GM12878 (cell line): ENCODE measurements around the gene DNAAF5. TPM values are rescaled to one million over a fixed set of nuclear protein-coding genes. Genes with fewer than 3 reads are reported as not detected.

ENCODE experiments used
- ATAC-seq: fragments of 200-7000 bp; cut with Tn5 transposase; 3 replicates; pipeline ENCODE4 v1.9.1; 2020; ENCODE audit warnings: mild to moderate bottlenecking, moderate library complexity
- BruUV-seq: library from RNA; stranded (reverse); fragments of 400-500 nt; replicated peaks from 2 replicates; lab custom pipeline; 2021; lab: Mats Ljungman, UMichigan
- CTCF ChIA-PET: fragments of 300-600 bp; sonication (Branson Sonifier 250); formaldehyde crosslinking; extraction: SDS; loops from one replicate; lab custom pipeline; 2021; ENCODE audit warnings: inconsistent platforms; lab: Yijun Ruan, JAX
- POLR2A ChIA-PET: fragments of 350-600 bp; formaldehyde crosslinking; extraction: SDS; loops from one replicate; lab custom pipeline; 2021; ENCODE audit warnings: inconsistent platforms; lab: Charles Lee
- RAD21 ChIA-PET: fragments of 300-600 bp; sonication (Branson Sonifier 250); formaldehyde crosslinking; loops from one replicate; lab custom pipeline; 2023; ENCODE audit warnings: antibody characterized with exemption; ENCODE audit not compliant: unreplicated experiment; lab: Charles Lee
- SMC1A ChIA-PET: fragments of 300-600 bp; sonication (Branson Sonifier 250); formaldehyde crosslinking; loops from one replicate; lab custom pipeline; 2023; ENCODE audit not compliant: unreplicated experiment, uncharacterized antibody; lab: Charles Lee
- DNase-seq: peaks from one replicate; pipeline ENCODE4 v3.0.0-alpha.2; 2011; ENCODE audit warnings: low read depth, low spot score
- FAIRE-seq: peaks from 3 replicates; lab custom pipeline; 2011; peaks lifted over from hg19 to GRCh38; lab: Jason Lieb, UNC
- H2AFZ ChIP-seq: 2 replicates; pipeline ENCODE4 v1.6.0; 2011; ENCODE audit warnings: low read depth, low read length, control low read depth; ENCODE audit not compliant: control insufficient read depth
- H3K27ac ChIP-seq: 2 replicates; pipeline ENCODE4 v1.5.1; 2011; ENCODE audit warnings: control low read depth; ENCODE audit not compliant: control insufficient read depth, insufficient read depth
- H3K27me3 ChIP-seq, 2 experiments: replicated peaks in 1 of 2; 2 replicates each; pipeline versions ENCODE4 v1.6.0 to v1.6.1; 2011; ENCODE audit warnings: low read length in 1 of 2; ENCODE audit not compliant: control insufficient read depth in 2 of 2, insufficient read depth in 2 of 2
- H3K36me3 ChIP-seq, 2 experiments: 2 replicates each; pipeline ENCODE4 v1.5.1; 2011; ENCODE audit warnings: low read length in 1 of 2; ENCODE audit not compliant: control insufficient read depth in 2 of 2, insufficient read depth in 2 of 2
- H3K4me1 ChIP-seq: 2 replicates; pipeline ENCODE4 v1.6.1; 2011; ENCODE audit warnings: mild to moderate bottlenecking, low read length, moderate library complexity, mixed read lengths; ENCODE audit not compliant: control insufficient read depth, insufficient read depth
- H3K4me2 ChIP-seq: 2 replicates; pipeline ENCODE4 v1.6.0; 2011; ENCODE audit warnings: control low read depth; ENCODE audit not compliant: control insufficient read depth, insufficient read depth
- H3K4me3 ChIP-seq: fragments of 200-600 bp; sonication (generic); 2 replicates; pipeline ENCODE4 v1.5.1; 2016
- H3K79me2 ChIP-seq: 2 replicates; pipeline ENCODE4 v1.6.0; 2011; ENCODE audit warnings: low read length; ENCODE audit not compliant: control insufficient read depth, insufficient read depth
- H3K9ac ChIP-seq: 2 replicates; pipeline ENCODE4 v1.8.0; 2011; ENCODE audit warnings: low read length, control low read depth, mixed read lengths; ENCODE audit not compliant: control insufficient read depth, insufficient read depth
- H3K9me3 ChIP-seq: replicated peaks from 3 replicates; pipeline ENCODE4 v1.5.1; 2011; ENCODE audit warnings: mild to moderate bottlenecking, low read length; ENCODE audit not compliant: control insufficient read depth, insufficient read depth
- H4K20me1 ChIP-seq: 2 replicates; pipeline ENCODE4 v1.6.0; 2011; ENCODE audit not compliant: control insufficient read depth, insufficient read depth
- BRCA1 ChIP-seq: IDR thresholded peaks from 2 replicates; pipeline ENCODE4 v1.6.1; 2011; ENCODE audit warnings: low read depth, low read length, improper control_type of control experiment
- CHD1 ChIP-seq: IDR thresholded peaks from 2 replicates; pipeline ENCODE4 v1.6.1; 2012; ENCODE audit warnings: low read depth, low read length, improper control_type of control experiment
- CREB1 ChIP-seq: IDR thresholded peaks from 2 replicates; pipeline ENCODE4 v1.6.1; 2012; ENCODE audit warnings: low read depth, mild to moderate bottlenecking, inconsistent platforms
- EZH2 ChIP-seq: IDR thresholded peaks from 2 replicates; pipeline ENCODE4 v1.6.1; 2012; ENCODE audit warnings: low read depth, mild to moderate bottlenecking, control low read depth, inconsistent platforms, low read length, borderline replicate concordance; ENCODE audit not compliant: control insufficient read depth
- FOXK2 ChIP-seq: fragments of 450-650 bp; IDR thresholded peaks from 2 replicates; pipeline ENCODE4 v1.6.1; 2017; ENCODE audit warnings: mild to moderate bottlenecking, moderate library complexity
- MLLT1 ChIP-seq: fragments of 450-650 bp; IDR thresholded peaks from 2 replicates; pipeline ENCODE4 v1.6.1; 2016; ENCODE audit warnings: mild to moderate bottlenecking
- PKNOX1 ChIP-seq: fragments of 450-650 bp; IDR thresholded peaks from 2 replicates; pipeline ENCODE4 v1.6.1; 2016; ENCODE audit warnings: mild to moderate bottlenecking
- SMAD1 ChIP-seq: fragments of 450-650 bp; IDR thresholded peaks from 2 replicates; pipeline ENCODE4 v1.6.1; 2018; ENCODE audit warnings: mild to moderate bottlenecking, low read depth; ENCODE audit not compliant: partially characterized antibody
- SMARCA5 ChIP-seq: fragments of 450-650 bp; IDR thresholded peaks from 2 replicates; pipeline ENCODE4 v1.6.1; 2017; ENCODE audit warnings: mild to moderate bottlenecking
- ZNF24 ChIP-seq: fragments of 450-650 bp; IDR thresholded peaks from 2 replicates; pipeline ENCODE4 v1.6.1; 2017; ENCODE audit warnings: antibody characterized with exemption, mild to moderate bottlenecking
- WGBS: methylation state at CpG from one replicate; pipeline ENCODE4 v1.1.6; 2016; ENCODE audit warnings: low lambda C conversion rate; ENCODE audit not compliant: insufficient replicate concordance, insufficient coverage; ENCODE audit errors: missing lambda C conversion rate; 5-methylcytosine and 5-hydroxymethylcytosine counted together
- in situ Hi-C: fragments of 300-500 bp; cut with MboI; formaldehyde crosslinking; loops from 9 replicates; pipeline ENCODE4 v1.14.3; 2018; ENCODE audit warnings: mixed read lengths
- intact Hi-C: fragments of 100-400 bp; cut with micrococcal nuclease; formaldehyde crosslinking; loops from one replicate; pipeline ENCODE4 v1.14.2; 2022; ENCODE audit not compliant: unreplicated experiment
- polyA plus RNA-seq, 11 experiments: library from polyadenylated mRNA; depleted of rRNA in 4 of 11; unstranded in 6 of 11; stranded (reverse) in 5 of 11; fragments of >200 nt; fragmentation: Nextera tagmentation in 4 of 11; fragmentation: Illumina TruSeq in 1 of 11; extraction: Ambion mirVana in 4 of 11; extraction: Trizol in 1 of 11; gene quantifications; 1 replicate in 1 of 11; 2 replicates in 10 of 11; pipeline versions ENCODE4 v1.2.1 to v1.2.3, GENCODE V29; 2011 to 2016; ENCODE audit warnings: inconsistent platforms in 2 of 11, missing spikeins in 2 of 11, low read depth in 1 of 11
- total RNA-seq, 4 experiments: library from RNA; depleted of rRNA in 3 of 4; stranded (reverse); fragments of >200 nt in 3 of 4; fragmentation: Illumina TruSeq in 1 of 4; extraction: Trizol in 1 of 4; gene quantifications; 2 replicates each; pipeline versions ENCODE4 v1.2.1 to v1.2.3, GENCODE V29; 2013 to 2021
- TF ChIP-seq, protein P1 (sequence below): fragments of 150-350 bp; IDR thresholded peaks from 2 replicates; pipeline ENCODE4 v1.6.1; 2014; ENCODE audit warnings: mild to moderate bottlenecking, low read depth, low read length
- TF ChIP-seq, protein P2 (sequence below): IDR thresholded peaks from 2 replicates; pipeline ENCODE4 v1.6.1; 2011; ENCODE audit warnings: borderline replicate concordance, low read depth, mild to moderate bottlenecking, moderate library complexity, low read length; ENCODE audit not compliant: insufficient read depth, poor library complexity, severe bottlenecking

DNAAF5 gene
- total and polyA plus RNA-seq, 10 of the 15 experiments (the other 5 are each of a cell fraction or from before 2014, with no cell fraction given), result 1.8 to 38.3 (median 9.2) TPM

DNA sequence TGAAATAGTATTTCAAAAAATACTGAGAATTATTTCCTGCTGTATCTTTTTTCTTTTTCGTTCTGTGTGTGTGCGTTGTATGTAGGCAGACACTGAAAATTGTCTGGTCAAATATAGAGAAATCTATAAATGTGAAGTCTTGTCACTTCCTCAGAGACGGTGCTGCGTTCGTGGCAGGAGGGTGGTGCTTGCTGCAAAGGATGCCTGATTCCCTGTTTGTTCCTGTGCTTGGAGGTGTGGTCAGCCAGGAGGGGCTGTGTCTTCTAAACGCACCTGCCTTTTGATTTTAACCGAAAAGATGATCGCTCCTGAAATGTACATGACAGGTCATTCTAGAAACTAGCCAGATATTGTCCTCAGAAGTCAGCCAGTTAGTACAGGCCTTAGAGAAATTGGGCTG, 33.1 kb downstream of the DNAAF5 start (continued):
- TF ChIP-seq PKNOX1 (no peak), SMAD1 (no peak), SMARCA5 (no peak), CREB1 (no peak), BRCA1 (no peak)
- TF ChIP-seq, protein P1, sequence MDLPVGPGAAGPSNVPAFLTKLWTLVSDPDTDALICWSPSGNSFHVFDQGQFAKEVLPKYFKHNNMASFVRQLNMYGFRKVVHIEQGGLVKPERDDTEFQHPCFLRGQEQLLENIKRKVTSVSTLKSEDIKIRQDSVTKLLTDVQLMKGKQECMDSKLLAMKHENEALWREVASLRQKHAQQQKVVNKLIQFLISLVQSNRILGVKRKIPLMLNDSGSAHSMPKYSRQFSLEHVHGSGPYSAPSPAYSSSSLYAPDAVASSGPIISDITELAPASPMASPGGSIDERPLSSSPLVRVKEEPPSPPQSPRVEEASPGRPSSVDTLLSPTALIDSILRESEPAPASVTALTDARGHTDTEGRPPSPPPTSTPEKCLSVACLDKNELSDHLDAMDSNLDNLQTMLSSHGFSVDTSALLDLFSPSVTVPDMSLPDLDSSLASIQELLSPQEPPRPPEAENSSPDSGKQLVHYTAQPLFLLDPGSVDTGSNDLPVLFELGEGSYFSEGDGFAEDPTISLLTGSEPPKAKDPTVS, result no peak
- TF ChIP-seq, all 136 proteins: peak for 0

GRCh38 chr7:760006-760405, 33.5 kb downstream of the DNAAF5 start:
- SMC1A ChIA-PET, result no interaction called here
- CTCF ChIA-PET, result no interaction called here
- no peak overlapping the region for H3K9ac ChIP-seq
- TF ChIP-seq FOXK2 (no peak), CHD1 (no peak), MLLT1 (no peak), ZNF24 (no peak), EZH2 (no peak)
- TF ChIP-seq, protein P1, result no peak
- TF ChIP-seq, protein P2, sequence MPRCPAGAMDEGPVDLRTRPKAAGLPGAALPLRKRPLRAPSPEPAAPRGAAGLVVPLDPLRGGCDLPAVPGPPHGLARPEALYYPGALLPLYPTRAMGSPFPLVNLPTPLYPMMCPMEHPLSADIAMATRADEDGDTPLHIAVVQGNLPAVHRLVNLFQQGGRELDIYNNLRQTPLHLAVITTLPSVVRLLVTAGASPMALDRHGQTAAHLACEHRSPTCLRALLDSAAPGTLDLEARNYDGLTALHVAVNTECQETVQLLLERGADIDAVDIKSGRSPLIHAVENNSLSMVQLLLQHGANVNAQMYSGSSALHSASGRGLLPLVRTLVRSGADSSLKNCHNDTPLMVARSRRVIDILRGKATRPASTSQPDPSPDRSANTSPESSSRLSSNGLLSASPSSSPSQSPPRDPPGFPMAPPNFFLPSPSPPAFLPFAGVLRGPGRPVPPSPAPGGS, result no peak
- TF ChIP-seq, all 136 proteins: peak for 0
- Histone ChIP-seq H2AFZ (no peak overlapping the region), H4K20me1 (no peaks in the 10 kb centered on the region), H3K4me2 (no peak overlapping the region), H3K4me1 (no peaks in the 10 kb centered on the region), H3K79me2 (no peaks in the 10 kb centered on the region), H3K9me3 (no peaks in the 10 kb centered on the region), H3K27ac (no peak overlapping the region), H3K27me3 (no peaks in the 10 kb centered on the region), H3K4me3 (no peak overlapping the region), H3K36me3 (peaks cover 5 to 31% of the 10 kb centered on the region in 2 experiments; a peak in 3 of 4 replicates)
- in situ Hi-C loops (no loop called here), intact Hi-C loops (no loop called here)
- no peak for FAIRE-seq
- POLR2A ChIA-PET, result interaction anchor here (0.6 kb wide), 1 partner anchor 244 kb away, joined by 3 read pairs; no protein-coding TSS in a partner anchor
- DNase-seq, result no peak
- RAD21 ChIA-PET, result no interaction called here
- ATAC-seq, result no peak
- 98% methylated on average over 16 of the region's 16 CpGs for WGBS
- no TSS peak for BruUV-seq
